Measurements from ENCODE around the gene OGFR. TPM values are rescaled to one million over a fixed set of nuclear protein-coding genes. Genes with fewer than 3 reads are reported as not detected.

Gene OGFR
- total RNA-seq, 1 donor from 2014 or later = 96.5 TPM

DNA sequence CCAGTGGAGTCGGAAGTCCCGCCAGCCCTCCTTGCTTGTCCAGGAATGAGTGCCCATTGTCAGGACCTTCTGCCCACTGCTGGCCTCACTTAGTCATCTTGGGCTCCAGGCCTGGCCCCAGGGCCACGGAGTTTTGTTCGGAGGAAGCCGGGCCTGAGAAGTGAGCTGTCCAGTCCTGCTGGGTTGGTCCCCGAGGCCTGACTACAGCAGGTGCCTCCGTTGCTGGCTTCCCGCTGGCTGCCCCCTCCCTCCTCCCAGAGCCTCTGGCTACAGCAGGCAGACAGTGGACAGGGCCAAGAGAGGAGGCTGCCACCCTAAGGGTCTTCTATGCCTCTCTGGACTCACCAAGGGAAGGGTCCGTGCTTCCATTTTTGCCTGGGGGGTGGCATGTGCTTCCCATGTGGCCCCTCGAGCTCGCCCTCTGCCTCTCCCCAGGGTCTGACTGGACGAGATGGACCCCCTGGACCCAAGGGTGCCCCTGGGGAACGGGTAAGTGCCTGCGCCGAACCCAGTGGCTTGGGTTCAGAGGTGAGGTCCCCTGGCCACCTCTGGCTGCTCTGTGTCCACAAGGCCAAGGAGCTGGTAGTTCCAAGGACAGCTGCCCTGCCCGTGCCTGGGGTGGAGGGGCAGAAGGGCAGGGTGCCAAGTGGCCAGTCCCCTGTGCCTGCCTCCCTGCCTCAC lies 15.0 kb downstream of the OGFR start:
- peaks cover 23% of the 10 kb centered on the region for H3K4me1 Mint-ChIP-seq (ENCODE audit: low read depth, unreplicated experiment)
- no peaks in the 10 kb centered on the region for H3K79me2 ChIP-seq (ENCODE audit: insufficient read depth, low read length)
- no peak for DNase-seq (ENCODE audit: low read depth)
- H3K9ac ChIP-seq (ENCODE audit: low read length) = no peak overlapping the region
- no peak for FAIRE-seq
- H3K4me1 ChIP-seq (ENCODE audit: insufficient read depth, low read length) = peaks cover 40% of the 10 kb centered on the region
- no peak overlapping the region for H3K27ac Mint-ChIP-seq (ENCODE audit: unreplicated experiment)
- H3K36me3 ChIP-seq (ENCODE audit: insufficient read depth, low read length) = no peaks in the 10 kb centered on the region
- peaks cover under 1% of the 10 kb centered on the region for H4K20me1 ChIP-seq (ENCODE audit: insufficient read depth, low read length)
- H2AFZ ChIP-seq (ENCODE audit: low read depth, low read length) = no peak overlapping the region
- no peak overlapping the region for H3K4me3 Mint-ChIP-seq (ENCODE audit: unreplicated experiment)
- H3K36me3 Mint-ChIP-seq (ENCODE audit: low read depth, unreplicated experiment) = no peaks in the 10 kb centered on the region
- H3K27me3 ChIP-seq (ENCODE audit: insufficient read depth, low read length) = peaks cover 15% of the 10 kb centered on the region
- no peak overlapping the region for H3K4me3 ChIP-seq (ENCODE audit: insufficient read depth, low read depth, low read length)
- no peak overlapping the region for H3K27ac ChIP-seq (ENCODE audit: low read depth, low read length)
- no peaks in the 10 kb centered on the region for H3K9me3 Mint-ChIP-seq (ENCODE audit: unreplicated experiment)
- no peaks in the 10 kb centered on the region for H3K9me3 ChIP-seq (ENCODE audit: insufficient read depth, low read depth, low read length)
- H3K4me2 ChIP-seq (ENCODE audit: low read length) = no peak overlapping the region
- no peak for TF ChIP-seq CTCF (IDR thresholded peaks at IDR 0.05; ENCODE audit: insufficient read depth, low read depth, low read length)
- TF ChIP-seq EZH2 (IDR thresholded peaks at IDR 0.05; ENCODE audit: insufficient read depth, low read length) = no peak
- peaks cover 2% of the 10 kb centered on the region for H3K27me3 Mint-ChIP-seq (ENCODE audit: low read depth, unreplicated experiment)

- Mint-ChIP-seq H3K9me3 (ENCODE audit: unreplicated experiment) (no peaks in the 10 kb centered on the region), H3K4me3 (ENCODE audit: unreplicated experiment) (no peak overlapping the region), H3K36me3 (ENCODE audit: low read depth, unreplicated experiment) (no peaks in the 10 kb centered on the region), H3K4me1 (ENCODE audit: low read depth, unreplicated experiment) (peaks cover 20% of the 10 kb centered on the region), H3K27ac (ENCODE audit: unreplicated experiment) (no peak overlapping the region), H3K27me3 (ENCODE audit: low read depth, unreplicated experiment) (peaks cover 2% of the 10 kb centered on the region)
- Histone ChIP-seq H3K27me3 (ENCODE audit: insufficient read depth, low read length) (peaks cover 15% of the 10 kb centered on the region), H3K4me1 (ENCODE audit: insufficient read depth, low read length) (peaks cover 37% of the 10 kb centered on the region), H3K9me3 (ENCODE audit: insufficient read depth, low read depth, low read length) (no peaks in the 10 kb centered on the region), H4K20me1 (ENCODE audit: insufficient read depth, low read length) (no peaks in the 10 kb centered on the region), H3K4me2 (ENCODE audit: low read length) (no peak overlapping the region), H2AFZ (ENCODE audit: low read depth, low read length) (no peak overlapping the region), H3K36me3 (ENCODE audit: insufficient read depth, low read length) (no peaks in the 10 kb centered on the region), H3K4me3 (ENCODE audit: insufficient read depth, low read depth, low read length) (no peak overlapping the region), H3K9ac (ENCODE audit: low read length) (no peak overlapping the region), H3K79me2 (ENCODE audit: insufficient read depth, low read length) (no peaks in the 10 kb centered on the region), H3K27ac (ENCODE audit: low read depth, low read length) (no peak overlapping the region)
- TF ChIP-seq CTCF (IDR thresholded peaks at IDR 0.05; ENCODE audit: insufficient read depth, low read depth, low read length) = no peak
- TF ChIP-seq EZH2 (IDR thresholded peaks at IDR 0.05; ENCODE audit: insufficient read depth, low read length) = no peak
- DNase-seq (ENCODE audit: low read depth) (no peak), FAIRE-seq (no peak)
Measured at GRCh38 chr20:62820208-62820961, 15.8 kb downstream of the OGFR start.

All from astrocyte (in vitro differentiated cells and primary cell).